ENCODE measurements around the gene ZNF343. TPM values are rescaled to one million over a fixed set of nuclear protein-coding genes. Genes with fewer than 3 reads are reported as not detected.
"Not testable (repeated sequence)": the region's sequence is repeated elsewhere in the genome, so short reads cannot be mapped to it uniquely, and the experiment has no call there.

The ZNF343 gene
- total RNA-seq, 1 experiment from 2014 or later: 13.5 TPM

GRCh38 chr20:2502808-2503384 is 5.8 kb downstream of the ZNF343 start:
- not testable (repeated sequence) for DNase-seq; H3K9ac ChIP-seq (ENCODE audit: low read length); H3K4me3 ChIP-seq (ENCODE audit: low read length); H3K27me3 ChIP-seq (ENCODE audit: low read length); H3K9me3 ChIP-seq (ENCODE audit: low read length); H4K20me1 ChIP-seq (ENCODE audit: insufficient read depth, low read depth, low read length); H3K4me2 ChIP-seq (ENCODE audit: low read depth, low read length, poor library complexity, severe bottlenecking); H3K9me2 ChIP-seq (replicated peaks; ENCODE audit: insufficient read depth, low read length); H3K4me1 ChIP-seq (ENCODE audit: low read length); H2AFZ ChIP-seq (ENCODE audit: low read length); H3K27ac ChIP-seq (ENCODE audit: low read length)
- Histone ChIP-seq H3K79me2 (ENCODE audit: low read length) (peaks cover 33% of the 10 kb centered on the region), H3K36me3 (ENCODE audit: insufficient read depth, low read length) (peaks cover 13% of the 10 kb centered on the region; the same call in 1 of the 2 replicates)

GRCh38 chr20:2485661-2486060 is 23.1 kb downstream of the ZNF343 start:
- no peak for DNase-seq
- H3K9me2 ChIP-seq (replicated peaks; ENCODE audit: insufficient read depth, low read length): no peaks in the 10 kb centered on the region
- peaks cover 58% of the 10 kb centered on the region for H3K36me3 ChIP-seq (ENCODE audit: insufficient read depth, low read length)
- peaks cover 5% of the 10 kb centered on the region; the same call in 1 of the 2 replicates for H3K79me2 ChIP-seq (ENCODE audit: low read length)
- H3K27me3 ChIP-seq (ENCODE audit: low read length): no peaks in the 10 kb centered on the region
- H2AFZ ChIP-seq (ENCODE audit: low read length): no peak overlapping the region
- no peak overlapping the region for H3K4me3 ChIP-seq (ENCODE audit: low read length)
- no peak overlapping the region for H3K4me2 ChIP-seq (ENCODE audit: low read depth, low read length, poor library complexity, severe bottlenecking)
- H4K20me1 ChIP-seq (ENCODE audit: insufficient read depth, low read depth, low read length): no peaks in the 10 kb centered on the region
- no peak overlapping the region for H3K27ac ChIP-seq (ENCODE audit: low read length)
- H3K9me3 ChIP-seq (ENCODE audit: low read length): no peaks in the 10 kb centered on the region
- no peaks in the 10 kb centered on the region for H3K4me1 ChIP-seq (ENCODE audit: low read length)
- H3K9ac ChIP-seq (ENCODE audit: low read length): no peak overlapping the region

- H3K36me3 ChIP-seq (ENCODE audit: insufficient read depth, low read length): peaks cover 58% of the 10 kb centered on the region
- H2AFZ ChIP-seq (ENCODE audit: low read length): no peak overlapping the region
- H3K9ac ChIP-seq (ENCODE audit: low read length): no peak overlapping the region
- no peak for DNase-seq
- H3K79me2 ChIP-seq (ENCODE audit: low read length): peaks cover 5% of the 10 kb centered on the region; the same call in 1 of the 2 replicates
- H3K4me3 ChIP-seq (ENCODE audit: low read length): no peak overlapping the region
- no peaks in the 10 kb centered on the region for H3K9me3 ChIP-seq (ENCODE audit: low read length)
- H3K27me3 ChIP-seq (ENCODE audit: low read length): no peaks in the 10 kb centered on the region
- no peak overlapping the region for H3K4me2 ChIP-seq (ENCODE audit: low read depth, low read length, poor library complexity, severe bottlenecking)
- H3K4me1 ChIP-seq (ENCODE audit: low read length): no peaks in the 10 kb centered on the region
- no peaks in the 10 kb centered on the region for H4K20me1 ChIP-seq (ENCODE audit: insufficient read depth, low read depth, low read length)
- H3K9me2 ChIP-seq (replicated peaks; ENCODE audit: insufficient read depth, low read length): no peaks in the 10 kb centered on the region
- H3K27ac ChIP-seq (ENCODE audit: low read length): no peak overlapping the region
These were observed 23.6 kb downstream of the ZNF343 start for GRCh38 chr20:2485080-2485479.

- Histone ChIP-seq H3K4me2 (ENCODE audit: low read depth, low read length, poor library complexity, severe bottlenecking) (no peak overlapping the region), H3K36me3 (ENCODE audit: insufficient read depth, low read length) (peaks cover 58% of the 10 kb centered on the region), H3K9ac (ENCODE audit: low read length) (no peak overlapping the region), H3K4me1 (ENCODE audit: low read length) (no peaks in the 10 kb centered on the region), H3K27me3 (ENCODE audit: low read length) (no peaks in the 10 kb centered on the region), H3K79me2 (ENCODE audit: low read length) (peaks cover 5% of the 10 kb centered on the region; the same call in 1 of the 2 replicates), H3K9me2 (replicated peaks; ENCODE audit: insufficient read depth, low read length) (no peaks in the 10 kb centered on the region), H2AFZ (ENCODE audit: low read length) (no peak overlapping the region), H4K20me1 (ENCODE audit: insufficient read depth, low read depth, low read length) (no peaks in the 10 kb centered on the region), H3K9me3 (ENCODE audit: low read length) (no peaks in the 10 kb centered on the region), H3K4me3 (ENCODE audit: low read length) (no peak overlapping the region), H3K27ac (ENCODE audit: low read length) (no peak overlapping the region)
- no peak for DNase-seq
These were observed 25.2 kb downstream of the ZNF343 start for GRCh38 chr20:2483504-2483903.

- H3K4me3 ChIP-seq (ENCODE audit: low read length): no peak overlapping the region
These were observed 28.3 kb downstream of the ZNF343 start for GRCh38 chr20:2480381-2480780.

GRCh38 chr20:2476742-2477615 is 31.7 kb downstream of the ZNF343 start:
- no peak overlapping the region for H3K4me2 ChIP-seq (ENCODE audit: low read depth, low read length, poor library complexity, severe bottlenecking)
- H3K9me2 ChIP-seq (replicated peaks; ENCODE audit: insufficient read depth, low read length): no peaks in the 10 kb centered on the region
- H3K9me3 ChIP-seq (ENCODE audit: low read length): no peaks in the 10 kb centered on the region
- H3K4me1 ChIP-seq (ENCODE audit: low read length): peaks cover 30% of the 10 kb centered on the region
- H3K36me3 ChIP-seq (ENCODE audit: insufficient read depth, low read length): peaks cover 28% of the 10 kb centered on the region
- peaks cover 5% of the 10 kb centered on the region; the same call in 1 of the 2 replicates for H3K79me2 ChIP-seq (ENCODE audit: low read length)
- no peaks in the 10 kb centered on the region for H4K20me1 ChIP-seq (ENCODE audit: insufficient read depth, low read depth, low read length)
- H2AFZ ChIP-seq (ENCODE audit: low read length): no peak overlapping the region
- H3K27me3 ChIP-seq (ENCODE audit: low read length): no peaks in the 10 kb centered on the region
- no peak overlapping the region for H3K9ac ChIP-seq (ENCODE audit: low read length)
- no peak overlapping the region for H3K4me3 ChIP-seq (ENCODE audit: low read length)
- peak; percentile 71 for DNase-seq
- no peak overlapping the region for H3K27ac ChIP-seq (ENCODE audit: low read length)

More at GRCh38 chr20:2480381-2480780, 28.3 kb downstream of the ZNF343 start:
- no peak for DNase-seq
- no peaks in the 10 kb centered on the region for H4K20me1 ChIP-seq (ENCODE audit: insufficient read depth, low read depth, low read length)
- H3K27ac ChIP-seq (ENCODE audit: low read length): no peak overlapping the region
- no peak overlapping the region for H3K9ac ChIP-seq (ENCODE audit: low read length)
- no peaks in the 10 kb centered on the region for H3K9me2 ChIP-seq (replicated peaks; ENCODE audit: insufficient read depth, low read length)
- no peaks in the 10 kb centered on the region for H3K79me2 ChIP-seq (ENCODE audit: low read length)
- H3K4me1 ChIP-seq (ENCODE audit: low read length): peaks cover 2% of the 10 kb centered on the region
- H2AFZ ChIP-seq (ENCODE audit: low read length): no peak overlapping the region
- H3K9me3 ChIP-seq (ENCODE audit: low read length): no peaks in the 10 kb centered on the region
- H3K4me2 ChIP-seq (ENCODE audit: low read depth, low read length, poor library complexity, severe bottlenecking): no peak overlapping the region
- no peaks in the 10 kb centered on the region for H3K27me3 ChIP-seq (ENCODE audit: low read length)
- peaks cover 40% of the 10 kb centered on the region for H3K36me3 ChIP-seq (ENCODE audit: insufficient read depth, low read length)

GRCh38 chr20:2475850-2476741 is 32.6 kb downstream of the ZNF343 start:
- no peak for DNase-seq
- Histone ChIP-seq H3K4me2 (ENCODE audit: low read depth, low read length, poor library complexity, severe bottlenecking) (no peak overlapping the region), H3K27ac (ENCODE audit: low read length) (no peak overlapping the region), H3K4me1 (ENCODE audit: low read length) (peaks cover 34% of the 10 kb centered on the region), H2AFZ (ENCODE audit: low read length) (no peak overlapping the region), H3K9ac (ENCODE audit: low read length) (no peak overlapping the region), H3K36me3 (ENCODE audit: insufficient read depth, low read length) (peaks cover 19% of the 10 kb centered on the region), H3K27me3 (ENCODE audit: low read length) (no peaks in the 10 kb centered on the region), H3K9me3 (ENCODE audit: low read length) (no peaks in the 10 kb centered on the region), H4K20me1 (ENCODE audit: insufficient read depth, low read depth, low read length) (no peaks in the 10 kb centered on the region), H3K4me3 (ENCODE audit: low read length) (no peak overlapping the region), H3K9me2 (replicated peaks; ENCODE audit: insufficient read depth, low read length) (no peaks in the 10 kb centered on the region), H3K79me2 (ENCODE audit: low read length) (peaks cover 5% of the 10 kb centered on the region; the same call in 1 of the 2 replicates)

Data from Karpas-422 (cell line).